Uterus (tissue), 2 donors: ENCODE measurements around the gene LRP1B.

ENCODE experiments used
- CTCF ChIP-seq, 4 experiments: fragments of 200-600 bp in 2 of 4; fragments of 450-650 bp in 2 of 4; sonication (generic) in 2 of 4; IDR thresholded peaks; one replicate each; pipeline ENCODE4 v1.5.1; 2016 to 2019; ENCODE audit warnings: antibody characterized with exemption in 4 of 4, mild to moderate bottlenecking in 2 of 4, moderate library complexity in 1 of 4
- POLR2A ChIP-seq, 2 donors: fragments of 450-650 bp; IDR thresholded peaks; one replicate each; pipeline ENCODE4 v1.6.1; 2016; ENCODE audit warnings: antibody characterized with exemption in 2 of 2, mild to moderate bottlenecking in 1 of 2, moderate library complexity in 1 of 2

- TF ChIP-seq POLR2A (IDR thresholded peaks at IDR 0.05) (no peak), CTCF (IDR thresholded peaks at IDR 0.05) (no peak)
Measured at GRCh38 chr2:140786585-140786984, 1344.2 kb downstream of the LRP1B start.
